ENCODE results near the gene PLCB1.
"Not testable (repeated sequence)": the region's sequence is repeated elsewhere in the genome, so short reads cannot be mapped to it uniquely, and the experiment has no call there.

PLCB1 gene

GRCh38 chr20:8853211-8853610, 721.1 kb downstream of the PLCB1 start:
- H3K36me3 Mint-ChIP-seq, H3K27ac Mint-ChIP-seq, H3K4me1 Mint-ChIP-seq, H3K4me3 Mint-ChIP-seq, H3K27me3 Mint-ChIP-seq, ATAC-seq, H3K9me3 Mint-ChIP-seq: not testable (repeated sequence)

GRCh38 chr20:8853805-8854338, 721.8 kb downstream of the PLCB1 start:
- Mint-ChIP-seq H3K27me3 (no peaks in the 10 kb centered on the region), H3K36me3 (no peaks in the 10 kb centered on the region), H3K4me3 (no peak overlapping the region), H3K4me1 (no peaks in the 10 kb centered on the region), H3K9me3 (no peaks in the 10 kb centered on the region), H3K27ac (no peak overlapping the region)
- ATAC-seq: no peak

GRCh38 chr20:8854571-8854970, 722.5 kb downstream of the PLCB1 start:
- ATAC-seq: no peak
- Mint-ChIP-seq H3K27ac (no peak overlapping the region), H3K36me3 (no peaks in the 10 kb centered on the region), H3K4me3 (no peak overlapping the region), H3K27me3 (no peaks in the 10 kb centered on the region), H3K4me1 (no peaks in the 10 kb centered on the region), H3K9me3 (no peaks in the 10 kb centered on the region)

GRCh38 chr20:8855315-8855714, 723.2 kb downstream of the PLCB1 start:
- no peaks in the 10 kb centered on the region for H3K27me3 Mint-ChIP-seq
- H3K27ac Mint-ChIP-seq: no peak overlapping the region
- no peaks in the 10 kb centered on the region for H3K36me3 Mint-ChIP-seq
- no peak for ATAC-seq
- H3K4me1 Mint-ChIP-seq: no peaks in the 10 kb centered on the region
- no peak overlapping the region for H3K4me3 Mint-ChIP-seq
- H3K9me3 Mint-ChIP-seq: no peaks in the 10 kb centered on the region

- no peak for ATAC-seq
- Mint-ChIP-seq H3K27ac (no peak overlapping the region), H3K4me3 (no peak overlapping the region), H3K36me3 (no peaks in the 10 kb centered on the region), H3K4me1 (no peaks in the 10 kb centered on the region), H3K27me3 (no peaks in the 10 kb centered on the region), H3K9me3 (no peaks in the 10 kb centered on the region)
Observed at GRCh38 chr20:8856668-8857067, 724.6 kb downstream of the PLCB1 start.

GRCh38 chr20:8858181-8858787, 726.2 kb downstream of the PLCB1 start:
- ATAC-seq: no peak
- H3K9me3 Mint-ChIP-seq: no peaks in the 10 kb centered on the region
- H3K27ac Mint-ChIP-seq: no peak overlapping the region
- no peaks in the 10 kb centered on the region for H3K4me1 Mint-ChIP-seq
- no peaks in the 10 kb centered on the region for H3K36me3 Mint-ChIP-seq
- no peaks in the 10 kb centered on the region for H3K27me3 Mint-ChIP-seq
- H3K4me3 Mint-ChIP-seq: no peak overlapping the region

- Mint-ChIP-seq H3K36me3 (no peaks in the 10 kb centered on the region), H3K9me3 (no peaks in the 10 kb centered on the region), H3K27me3 (no peaks in the 10 kb centered on the region), H3K4me1 (no peaks in the 10 kb centered on the region), H3K27ac (no peak overlapping the region), H3K4me3 (no peak overlapping the region)
- ATAC-seq: no peak
Observed at GRCh38 chr20:8860011-8860495, 728.0 kb downstream of the PLCB1 start.

GRCh38 chr20:8862092-8862491, 730.0 kb downstream of the PLCB1 start:
- no peak overlapping the region for H3K4me3 Mint-ChIP-seq
- ATAC-seq: no peak
- no peaks in the 10 kb centered on the region for H3K9me3 Mint-ChIP-seq
- H3K4me1 Mint-ChIP-seq: no peaks in the 10 kb centered on the region
- no peaks in the 10 kb centered on the region for H3K36me3 Mint-ChIP-seq
- H3K27me3 Mint-ChIP-seq: no peaks in the 10 kb centered on the region
- no peak overlapping the region for H3K27ac Mint-ChIP-seq

GRCh38 chr20:8865636-8866035, 733.6 kb downstream of the PLCB1 start:
- Mint-ChIP-seq H3K4me3 (no peak overlapping the region), H3K9me3 (no peaks in the 10 kb centered on the region), H3K27me3 (no peaks in the 10 kb centered on the region), H3K36me3 (no peaks in the 10 kb centered on the region), H3K27ac (no peak overlapping the region), H3K4me1 (no peaks in the 10 kb centered on the region)
- no peak for ATAC-seq

GRCh38 chr20:8867038-8867740, 735.1 kb downstream of the PLCB1 start:
- no peaks in the 10 kb centered on the region for H3K27me3 Mint-ChIP-seq
- no peak for ATAC-seq
- no peaks in the 10 kb centered on the region for H3K9me3 Mint-ChIP-seq
- no peak overlapping the region for H3K27ac Mint-ChIP-seq
- H3K4me1 Mint-ChIP-seq: no peaks in the 10 kb centered on the region
- H3K4me3 Mint-ChIP-seq: no peak overlapping the region
- H3K36me3 Mint-ChIP-seq: no peaks in the 10 kb centered on the region

GRCh38 chr20:8870652-8871051, 738.6 kb downstream of the PLCB1 start:
- Mint-ChIP-seq H3K4me1 (no peaks in the 10 kb centered on the region), H3K27ac (no peak overlapping the region), H3K4me3 (no peak overlapping the region), H3K36me3 (no peaks in the 10 kb centered on the region), H3K9me3 (no peaks in the 10 kb centered on the region), H3K27me3 (no peaks in the 10 kb centered on the region)
- ATAC-seq: no peak

- H3K27ac Mint-ChIP-seq: no peak overlapping the region
- H3K4me3 Mint-ChIP-seq: no peak overlapping the region
- H3K9me3 Mint-ChIP-seq: no peaks in the 10 kb centered on the region
- ATAC-seq: no peak
- no peaks in the 10 kb centered on the region for H3K27me3 Mint-ChIP-seq
- no peaks in the 10 kb centered on the region for H3K4me1 Mint-ChIP-seq
- no peaks in the 10 kb centered on the region for H3K36me3 Mint-ChIP-seq
Observed at GRCh38 chr20:8874437-8874836, 742.4 kb downstream of the PLCB1 start.

- no peaks in the 10 kb centered on the region for H3K4me1 Mint-ChIP-seq
- ATAC-seq: no peak
- no peaks in the 10 kb centered on the region for H3K36me3 Mint-ChIP-seq
- H3K27me3 Mint-ChIP-seq: no peaks in the 10 kb centered on the region
- no peak overlapping the region for H3K27ac Mint-ChIP-seq
- H3K4me3 Mint-ChIP-seq: no peak overlapping the region
- no peaks in the 10 kb centered on the region for H3K9me3 Mint-ChIP-seq
Observed at GRCh38 chr20:8875586-8875985, 743.5 kb downstream of the PLCB1 start.

GRCh38 chr20:8876366-8876765, 744.3 kb downstream of the PLCB1 start:
- Mint-ChIP-seq H3K27me3 (no peaks in the 10 kb centered on the region), H3K36me3 (no peaks in the 10 kb centered on the region), H3K4me1 (no peaks in the 10 kb centered on the region), H3K4me3 (no peak overlapping the region), H3K27ac (no peak overlapping the region), H3K9me3 (no peaks in the 10 kb centered on the region)
- ATAC-seq: no peak

- no peaks in the 10 kb centered on the region for H3K36me3 Mint-ChIP-seq
- no peak overlapping the region for H3K27ac Mint-ChIP-seq
- H3K9me3 Mint-ChIP-seq: no peaks in the 10 kb centered on the region
- no peaks in the 10 kb centered on the region for H3K4me1 Mint-ChIP-seq
- ATAC-seq: no peak
- H3K4me3 Mint-ChIP-seq: no peak overlapping the region
- H3K27me3 Mint-ChIP-seq: no peaks in the 10 kb centered on the region
Observed at GRCh38 chr20:8877294-8877693, 745.2 kb downstream of the PLCB1 start.

GRCh38 chr20:8879669-8880068, 747.6 kb downstream of the PLCB1 start:
- H3K36me3 Mint-ChIP-seq: no peaks in the 10 kb centered on the region
- no peak for ATAC-seq
- H3K4me1 Mint-ChIP-seq: no peaks in the 10 kb centered on the region
- no peaks in the 10 kb centered on the region for H3K9me3 Mint-ChIP-seq
- H3K4me3 Mint-ChIP-seq: no peak overlapping the region
- no peak overlapping the region for H3K27ac Mint-ChIP-seq
- no peaks in the 10 kb centered on the region for H3K27me3 Mint-ChIP-seq

All from stimulated activated memory B cell treated with anti-CD40 and anti-IgM and Interleukin-4, amounts not matched to agents 10 μg/mL and 1 μg/mL and 100 μg/mL, for 72 hours (primary cell).